PC-9 (cell line): ENCODE measurements around the gene CLTB. TPM values are rescaled to one million over a fixed set of nuclear protein-coding genes. Genes with fewer than 3 reads are reported as not detected.

Experiments
- BruUV-seq: library from RNA; stranded (reverse); fragments of 400-500 nt; replicated peaks from 2 replicates; lab custom pipeline; 2021; lab: Mats Ljungman, UMichigan
- CTCF ChIA-PET: fragments of 300-600 bp; sonication (Branson Sonifier 250); formaldehyde crosslinking; loops from one replicate; lab custom pipeline; 2022; ENCODE audit warnings: antibody characterized with exemption; lab: Charles Lee
- POLR2A ChIA-PET: fragments of 300-600 bp; sonication (Branson Sonifier 250); formaldehyde crosslinking; loops from one replicate; lab custom pipeline; 2022; ENCODE audit warnings: antibody characterized with exemption; ENCODE audit not compliant: unreplicated experiment; lab: Charles Lee
- DNase-seq, 2 experiments: peaks; one replicate each; pipeline versions ENCODE4 v3.0.0 to v3.0.0-alpha.2; 2015 to 2022; ENCODE audit warnings: mixed read lengths in 1 of 2
- H2AFZ ChIP-seq: fragments of 200-600 bp; sonication (generic); 2 replicates; pipeline ENCODE4 v1.8.1; 2017; ENCODE audit warnings: antibody characterized with exemption
- H3F3A ChIP-seq: fragments of 200-600 bp; sonication (generic); 2 replicates; pipeline ENCODE4 v1.8.1; 2017; ENCODE audit warnings: antibody characterized with exemption, mild to moderate bottlenecking, low read depth; ENCODE audit not compliant: insufficient read depth
- H3K27ac ChIP-seq: fragments of 200-600 bp; sonication (generic); 2 replicates; pipeline ENCODE4 v1.6.1; 2016; ENCODE audit warnings: mixed run types
- H3K27me3 ChIP-seq: fragments of 200-600 bp; sonication (generic); 2 replicates; pipeline ENCODE4 v1.6.1; 2016; ENCODE audit warnings: low read depth, mixed run types; ENCODE audit not compliant: insufficient read depth
- H3K36me3 ChIP-seq: fragments of 200-600 bp; sonication (generic); 2 replicates; pipeline ENCODE4 v1.6.1; 2016; ENCODE audit warnings: low read depth, mixed run types
- H3K4me1 ChIP-seq: fragments of 200-600 bp; sonication (generic); replicated peaks from 2 replicates; pipeline ENCODE4 v1.6.1; 2016; ENCODE audit warnings: mixed run types; ENCODE audit not compliant: insufficient read depth
- H3K4me2 ChIP-seq: fragments of 200-600 bp; sonication (generic); 2 replicates; pipeline ENCODE4 v1.6.1; 2017; ENCODE audit warnings: mixed run types
- H3K4me3 ChIP-seq: fragments of 200-600 bp; sonication (generic); 2 replicates; pipeline ENCODE4 v1.6.1; 2016; ENCODE audit warnings: mixed run types
- H3K79me2 ChIP-seq: fragments of 200-600 bp; sonication (generic); 2 replicates; pipeline ENCODE4 v1.6.1; 2017; ENCODE audit warnings: low read depth, mixed run types
- H3K9me2 ChIP-seq: fragments of 200-600 bp; sonication (generic); 2 replicates; pipeline ENCODE4 v1.8.1; 2017; ENCODE audit warnings: mild to moderate bottlenecking; ENCODE audit not compliant: insufficient read depth
- H3K9me3 ChIP-seq: fragments of 200-600 bp; sonication (generic); 2 replicates; pipeline ENCODE4 v1.8.1; 2016; ENCODE audit warnings: low read depth; ENCODE audit not compliant: insufficient read depth
- H4K20me1 ChIP-seq: fragments of 200-600 bp; sonication (generic); 2 replicates; pipeline ENCODE4 v1.8.1; 2017; ENCODE audit not compliant: insufficient read depth
- CTCF ChIP-seq: fragments of 200-600 bp; sonication (generic); conservative IDR thresholded peaks from 2 replicates; pipeline ENCODE4 v1.6.1; 2017; ENCODE audit warnings: mixed run types, antibody characterized with exemption, mild to moderate bottlenecking, moderate library complexity
- EZH2 ChIP-seq: fragments of 200-600 bp; sonication (generic); IDR thresholded peaks from 2 replicates; pipeline ENCODE4 v1.8.0; 2017; ENCODE audit warnings: antibody characterized with exemption, low read depth
- intact Hi-C: fragments of 100-400 bp; cut with micrococcal nuclease; formaldehyde crosslinking; loops from one replicate; pipeline ENCODE4 v1.10.0; 2022; ENCODE audit not compliant: unreplicated experiment
- total RNA-seq: library from RNA; stranded (reverse); gene quantifications from 2 replicates; pipeline ENCODE4 v1.2.3, GENCODE V29; 2021

Gene CLTB
- total RNA-seq, 1 experiment from 2014 or later = 123 TPM

GRCh38 chr5:176415240-176415951, 943 bp downstream of the CLTB start:
- peak in 1 of 2 experiments; percentile 67 for DNase-seq
- BruUV-seq = TSS peak; percentile 40
- Histone ChIP-seq H3K4me1 (peaks cover 81% of the 10 kb centered on the region), H3K9me2 (no peaks in the 10 kb centered on the region), H4K20me1 (peaks cover 31% of the 10 kb centered on the region), H3K36me3 (no peaks in the 10 kb centered on the region), H3K27ac (peak overlapping the region; percentile 83), H2AFZ (peak overlapping the region; percentile 72; the same call in 1 of the 2 replicates), H3K79me2 (peaks cover 44% of the 10 kb centered on the region), H3K27me3 (no peaks in the 10 kb centered on the region), H3K4me2 (peak overlapping the region; percentile 93), H3F3A (peaks cover 70% of the 10 kb centered on the region), H3K4me3 (peak overlapping the region; percentile 98), H3K9me3 (peaks cover 7% of the 10 kb centered on the region; the same call in 1 of the 2 replicates)
- TF ChIP-seq EZH2 (no peak), CTCF (no peak)
- ChIA-PET CTCF (interaction anchor here (0.6 to 1.0 kb wide), 3 partner anchors 122 to 369 kb away, joined by 3 read pairs; partner anchors contain the start of gene RNF44), POLR2A (interaction anchor here (0.5 to 1.0 kb wide), 4 partner anchors 32 to 406 kb away, joined by 3 to 5 read pairs (median 4); no protein-coding TSS in a partner anchor)
- intact Hi-C loops = loop anchor here (5.0 kb wide), 2 partner anchors 82 to 407 kb away; no protein-coding TSS in a partner anchor

- Histone ChIP-seq H3K4me3 (peak overlapping the region; percentile 98), H3K4me2 (peak overlapping the region; percentile 93), H2AFZ (no peak overlapping the region), H3K9me3 (peaks cover under 1% of the 10 kb centered on the region; the same call in 1 of the 2 replicates), H3K27ac (peak overlapping the region; percentile 83), H3K9me2 (no peaks in the 10 kb centered on the region), H3K27me3 (no peaks in the 10 kb centered on the region), H3K4me1 (peaks cover 81% of the 10 kb centered on the region), H3K79me2 (peaks cover 51% of the 10 kb centered on the region), H3K36me3 (peaks cover 3% of the 10 kb centered on the region; the same call in 1 of the 2 replicates), H3F3A (peaks cover 70% of the 10 kb centered on the region), H4K20me1 (peaks cover 37% of the 10 kb centered on the region)
- CTCF ChIA-PET = interaction anchor here (0.6 to 0.7 kb wide), 2 partner anchors 66 to 561 kb away, joined by 4 read pairs; no protein-coding TSS in a partner anchor
- DNase-seq = peak in 1 of 2 experiments; percentile 50
- intact Hi-C loops = loop anchor here (5.0 kb wide), 2 partner anchors 83 to 408 kb away; no protein-coding TSS in a partner anchor
- POLR2A ChIA-PET = no interaction called here
- BruUV-seq = no TSS peak
- TF ChIP-seq EZH2 (no peak), CTCF (no peak)
Measured at GRCh38 chr5:176414704-176415103, 1.6 kb downstream of the CLTB start.

- Histone ChIP-seq H4K20me1 (peaks cover 37% of the 10 kb centered on the region), H2AFZ (no peak overlapping the region), H3F3A (peaks cover 61% of the 10 kb centered on the region), H3K79me2 (peaks cover 56% of the 10 kb centered on the region), H3K4me2 (peak overlapping the region; percentile 93), H3K27ac (no peak overlapping the region), H3K4me1 (peaks cover 71% of the 10 kb centered on the region), H3K4me3 (no peak overlapping the region), H3K9me3 (no peaks in the 10 kb centered on the region), H3K27me3 (no peaks in the 10 kb centered on the region), H3K9me2 (no peaks in the 10 kb centered on the region), H3K36me3 (peaks cover 7% of the 10 kb centered on the region; the same call in 1 of the 2 replicates)
- DNase-seq = peak in 1 of 2 experiments; percentile 24
- intact Hi-C loops = no loop called here
- TF ChIP-seq CTCF (no peak), EZH2 (no peak)
- BruUV-seq = no TSS peak
- ChIA-PET CTCF (interaction anchor here (0.6 kb wide), 1 partner anchor 515 kb away, joined by 8 read pairs; no protein-coding TSS in a partner anchor), POLR2A (no interaction called here)
Measured at GRCh38 chr5:176413709-176414191, 2.6 kb downstream of the CLTB start.
